WTC11 (cell line): ENCODE data around the gene PCSK4. TPM values are rescaled to one million over a fixed set of nuclear protein-coding genes. Genes with fewer than 3 reads are reported as not detected.

ENCODE experiments used
- ATAC-seq: fragments of 200-7000 bp; cut with Tn5 transposase; 2 replicates; pipeline ENCODE4 v1.10.0; 2021; ENCODE audit warnings: mild to moderate bottlenecking, moderate library complexity
- CTCF ChIA-PET: fragments of 300-600 bp; sonication (Branson Sonifier 250); formaldehyde crosslinking; loops from one replicate; lab custom pipeline; 2021; ENCODE audit warnings: antibody characterized with exemption; lab: Charles Lee
- POLR2A ChIA-PET: fragments of 350-600 bp; sonication (Branson Sonifier 250); formaldehyde crosslinking; loops from one replicate; lab custom pipeline; 2021; ENCODE audit warnings: antibody characterized with exemption; lab: Charles Lee
- DNase-seq: peaks from one replicate; pipeline ENCODE4 v3.0.0; 2021; ENCODE audit warnings: low spot score
- H3K27ac Mint-ChIP-seq: 2 replicates; pipeline ENCODE4 v1.8.0; 2021; ENCODE audit warnings: mixed read lengths
- H3K27me3 Mint-ChIP-seq: 2 replicates; pipeline ENCODE4 v1.8.0; 2021; ENCODE audit warnings: low read depth, mild to moderate bottlenecking, moderate library complexity, mixed read lengths
- H3K36me3 Mint-ChIP-seq: 2 replicates; pipeline ENCODE4 v1.8.0; 2021; ENCODE audit warnings: mixed read lengths
- H3K4me1 Mint-ChIP-seq: 2 replicates; pipeline ENCODE4 v1.8.0; 2022; ENCODE audit warnings: mixed read lengths
- H3K4me3 Mint-ChIP-seq: 2 replicates; pipeline ENCODE4 v1.8.0; 2021; ENCODE audit warnings: mild to moderate bottlenecking, moderate library complexity, mixed read lengths
- H3K9me3 Mint-ChIP-seq: 2 replicates; pipeline ENCODE4 v1.8.0; 2021; ENCODE audit warnings: mixed read lengths
- AR ChIP-seq: fragments of 250-450 bp; sonication (Bioruptor Pico); IDR thresholded peaks from 2 replicates; pipeline ENCODE4 v1.9.0; 2021; ENCODE audit warnings: mild to moderate bottlenecking
- ATF3 ChIP-seq: sonication (generic); formaldehyde crosslinking; conservative IDR thresholded peaks from 2 replicates; pipeline ENCODE4 v1.8.1; 2022; ENCODE audit warnings: mild to moderate bottlenecking, missing genetic modification reagents
- CDX4 ChIP-seq: fragments of 250-450 bp; sonication (Bioruptor Pico); IDR thresholded peaks from 2 replicates; pipeline ENCODE4 v1.9.0; 2021; ENCODE audit warnings: moderate library complexity, mild to moderate bottlenecking, inconsistent platforms, borderline replicate concordance
- CTCF ChIP-seq: fragments of 200-600 bp; IDR thresholded peaks from 2 replicates; pipeline ENCODE4 v1.8.0; 2022; ENCODE audit warnings: antibody characterized with exemption
- ERG ChIP-seq: fragments of 250-450 bp; sonication (Bioruptor Pico); IDR thresholded peaks from 2 replicates; pipeline ENCODE4 v1.8.0; 2021; ENCODE audit warnings: mild to moderate bottlenecking
- ESRRA ChIP-seq: sonication (generic); formaldehyde crosslinking; IDR thresholded peaks from 2 replicates; pipeline ENCODE4 v1.8.1; 2022; ENCODE audit warnings: mild to moderate bottlenecking, missing genetic modification reagents, borderline replicate concordance
- JAZF1 ChIP-seq: fragments of 250-450 bp; sonication (Bioruptor Pico); IDR thresholded peaks from 2 replicates; pipeline ENCODE4 v1.9.0; 2021; ENCODE audit warnings: moderate library complexity, mild to moderate bottlenecking, inconsistent platforms
- PREB ChIP-seq: sonication (generic); formaldehyde crosslinking; IDR thresholded peaks from 2 replicates; pipeline ENCODE4 v1.8.1; 2022; ENCODE audit warnings: mild to moderate bottlenecking, missing genetic modification reagents, moderate library complexity, borderline replicate concordance
- SMAD4 ChIP-seq: sonication (generic); formaldehyde crosslinking; IDR thresholded peaks from 2 replicates; pipeline ENCODE4 v1.8.0; 2022; ENCODE audit warnings: mild to moderate bottlenecking, missing genetic modification reagents
- SOX15 ChIP-seq: fragments of 250-450 bp; sonication (Bioruptor Pico); IDR thresholded peaks from 2 replicates; pipeline ENCODE4 v1.9.0; 2021; ENCODE audit warnings: mild to moderate bottlenecking
- ZNF263 ChIP-seq: sonication (generic); formaldehyde crosslinking; IDR thresholded peaks from 2 replicates; pipeline ENCODE4 v1.8.1; 2022; ENCODE audit warnings: low read depth, mild to moderate bottlenecking, moderate library complexity, missing genetic modification reagents
- total RNA-seq: library from RNA; stranded (reverse); gene quantifications from 3 replicates; pipeline ENCODE4 v1.2.3, GENCODE V29; 2021

Gene PCSK4
- total RNA-seq, 1 experiment from 2014 or later, result 22.4 TPM

GRCh38 chr19:1526979-1527649, 37.0 kb upstream of the PCSK4 start:
- CTCF ChIA-PET, result no interaction called here

More at GRCh38 chr19:1526979-1527649, 37.0 kb upstream of the PCSK4 start:
- Mint-ChIP-seq H3K4me1 (peaks cover 5% of the 10 kb centered on the region), H3K36me3 (no peaks in the 10 kb centered on the region), H3K4me3 (no peak overlapping the region), H3K9me3 (no peaks in the 10 kb centered on the region), H3K27me3 (peaks cover 40% of the 10 kb centered on the region), H3K27ac (no peak overlapping the region)
- DNase-seq, result no peak
- no peak for ATAC-seq
- POLR2A ChIA-PET, result no interaction called here
- no peak for TF ChIP-seq PREB (CRISPR knock-in tag)
- no peak for TF ChIP-seq JAZF1 (CRISPR knock-in tag)
- no peak for TF ChIP-seq AR (CRISPR knock-in tag)
- no peak for TF ChIP-seq CDX4 (CRISPR knock-in tag)
- TF ChIP-seq SMAD4 (CRISPR knock-in tag), result no peak
- no peak for TF ChIP-seq ATF3 (CRISPR knock-in tag)
- no peak for TF ChIP-seq ZNF263 (CRISPR knock-in tag)
- no peak for TF ChIP-seq ERG (CRISPR knock-in tag)
- no peak for TF ChIP-seq ESRRA (CRISPR knock-in tag)
- TF ChIP-seq CTCF, result no peak
- no peak for TF ChIP-seq SOX15 (CRISPR knock-in tag)
- TF ChIP-seq, all 79 proteins: peak for 0
